SK-N-SH (cell line): Measurements from ENCODE around the gene SLC7A11. TPM values are rescaled to one million over a fixed set of nuclear protein-coding genes. Genes with fewer than 3 reads are reported as not detected.

Experiments
- CTCF ChIA-PET: fragments of 300-600, 350-600 bp; formaldehyde crosslinking; extraction: SDS; loops from one replicate; lab custom pipeline; 2021; lab: Yijun Ruan, JAX
- POLR2A ChIA-PET: fragments of 350-600 bp; sonication (Branson Sonifier 250); formaldehyde crosslinking; extraction: SDS; loops from one replicate; lab custom pipeline; 2020; ENCODE audit warnings: antibody characterized with exemption, inconsistent platforms; lab: Yijun Ruan, JAX
- DNase-seq: peaks from one replicate; pipeline ENCODE4 v3.0.0; 2012
- H2AFZ ChIP-seq: fragments of 200-600 bp; sonication (generic); 2 replicates; pipeline ENCODE4 v1.8.1; 2016; ENCODE audit warnings: antibody characterized with exemption, mild to moderate bottlenecking, low read depth
- H3F3A ChIP-seq: fragments of 200-600 bp; sonication (generic); replicated peaks from 2 replicates; pipeline ENCODE3; 2016; ENCODE audit warnings: antibody characterized with exemption, mild to moderate bottlenecking; ENCODE audit not compliant: insufficient read depth
- H3K27ac ChIP-seq, 2 experiments: fragments of 200-500 bp in 1 of 2; fragments of 200-600 bp in 1 of 2; sonication (Bioruptor generic) in 1 of 2; sonication (generic), shearing (Covaris generic) in 1 of 2; 2 replicates each; pipeline versions ENCODE4 v1.5.1 to v1.6.1; 2014 to 2016; ENCODE audit warnings: low read depth in 2 of 2, inconsistent platforms in 1 of 2, low read length in 1 of 2, mild to moderate bottlenecking in 1 of 2, mixed read lengths in 1 of 2
- H3K27me3 ChIP-seq: fragments of 200-600 bp; sonication (generic), shearing (Covaris generic); 2 replicates; pipeline ENCODE4 v1.6.1; 2016; ENCODE audit warnings: mixed run types; ENCODE audit not compliant: insufficient read depth
- H3K36me3 ChIP-seq, 2 experiments: fragments of 200-500 bp in 1 of 2; fragments of 200-600 bp in 1 of 2; sonication (Bioruptor generic) in 1 of 2; sonication (generic) in 1 of 2; replicated peaks in 1 of 2; 2 replicates each; pipeline versions ENCODE3 to v1.5.1; 2014 to 2016; ENCODE audit warnings: low read length in 1 of 2, mild to moderate bottlenecking in 1 of 2; ENCODE audit not compliant: insufficient read depth in 2 of 2, control insufficient read depth in 1 of 2
- H3K4me1 ChIP-seq, 2 experiments: fragments of 200-500 bp in 1 of 2; fragments of 200-600 bp in 1 of 2; sonication (Bioruptor generic) in 1 of 2; sonication (generic), shearing (Covaris generic) in 1 of 2; 2 replicates each; pipeline versions ENCODE4 v1.5.1 to v1.6.1; 2014 to 2016; ENCODE audit warnings: low read depth in 1 of 2, low read length in 1 of 2, mixed run types in 1 of 2; ENCODE audit not compliant: insufficient read depth in 2 of 2, control insufficient read depth in 1 of 2
- H3K4me2 ChIP-seq: fragments of 200-600 bp; sonication (generic), shearing (Covaris generic); 2 replicates; pipeline ENCODE4 v1.6.1; 2017; ENCODE audit warnings: mixed run types
- H3K4me3 ChIP-seq, 2 experiments: fragments of 200-500 bp in 1 of 2; fragments of 200-600 bp in 1 of 2; sonication (Bioruptor generic) in 1 of 2; sonication (generic), shearing (Covaris generic) in 1 of 2; 2 replicates each; pipeline versions ENCODE4 v1.5.1 to v1.8.1; 2014 to 2016; ENCODE audit warnings: low read depth in 2 of 2, inconsistent platforms in 1 of 2, low read length in 1 of 2, mild to moderate bottlenecking in 1 of 2, mixed read lengths in 1 of 2, moderate library complexity in 1 of 2
- H3K79me2 ChIP-seq: fragments of 200-600 bp; sonication (generic); 2 replicates; pipeline ENCODE4 v1.8.1; 2017; ENCODE audit warnings: mild to moderate bottlenecking; ENCODE audit not compliant: insufficient read depth
- H3K9ac ChIP-seq: fragments of 200-600 bp; sonication (generic); 2 replicates; pipeline ENCODE4 v1.6.1; 2017; ENCODE audit warnings: mixed run types
- H3K9me2 ChIP-seq: fragments of 200-600 bp; sonication (generic); 2 replicates; pipeline ENCODE4 v1.6.1; 2017; ENCODE audit warnings: mixed run types
- H3K9me3 ChIP-seq: fragments of 200-600 bp; sonication (generic); 2 replicates; pipeline ENCODE4 v1.6.1; 2017; ENCODE audit warnings: mixed run types, mild to moderate bottlenecking, moderate library complexity
- H4K20me1 ChIP-seq: fragments of 200-600 bp; sonication (generic); 2 replicates; pipeline ENCODE4 v1.6.1; 2017; ENCODE audit warnings: mild to moderate bottlenecking, mixed run types; ENCODE audit not compliant: insufficient read depth
- ELF1 ChIP-seq: IDR thresholded peaks from 2 replicates; pipeline ENCODE4 v1.4.0; 2012
- EZH2phosphoT487 ChIP-seq: fragments of 200-600 bp; sonication (generic); IDR thresholded peaks from 2 replicates; pipeline ENCODE4 v1.6.1; 2017; ENCODE audit warnings: low read depth, mixed run types, mild to moderate bottlenecking, antibody characterized with exemption, moderate library complexity, borderline replicate concordance
- GABPA ChIP-seq: IDR thresholded peaks from 2 replicates; pipeline ENCODE4 v1.4.0; 2012; ENCODE audit warnings: low read depth, mild to moderate bottlenecking
- POLR2AphosphoS5 ChIP-seq: IDR thresholded peaks from 2 replicates; pipeline ENCODE4 v1.6.1; 2012; ENCODE audit warnings: low read depth, low read length
- SIN3A ChIP-seq: IDR thresholded peaks from 2 replicates; pipeline ENCODE4 v1.6.1; 2012; ENCODE audit warnings: low read depth, mild to moderate bottlenecking, low read length, moderate library complexity, borderline replicate concordance
- WGBS: methylation state at CpG from one replicate; pipeline ENCODE4 v1.1.6; 2017; ENCODE audit warnings: low lambda C conversion rate; 5-methylcytosine and 5-hydroxymethylcytosine counted together
- polyA plus RNA-seq, 3 experiments: library from polyadenylated mRNA; depleted of rRNA; stranded (reverse); fragments of >200 nt; gene quantifications; 2 replicates each; pipeline ENCODE4 v1.2.3, GENCODE V29; 2012
- TF ChIP-seq, protein P1 (sequence below): IDR thresholded peaks from 2 replicates; pipeline ENCODE4 v1.4.0; 2012; ENCODE audit warnings: low read depth, borderline replicate concordance
- TF ChIP-seq, protein P2 (sequence below): IDR thresholded peaks from 2 replicates; pipeline ENCODE4 v1.6.1; 2012; ENCODE audit warnings: mild to moderate bottlenecking, low read depth, low read length, moderate library complexity

The SLC7A11 gene
- polyA plus RNA-seq, 1 of the 3 experiments (the other 2 are of a cell fraction) = 3.1 TPM

- TF ChIP-seq, protein P1, sequence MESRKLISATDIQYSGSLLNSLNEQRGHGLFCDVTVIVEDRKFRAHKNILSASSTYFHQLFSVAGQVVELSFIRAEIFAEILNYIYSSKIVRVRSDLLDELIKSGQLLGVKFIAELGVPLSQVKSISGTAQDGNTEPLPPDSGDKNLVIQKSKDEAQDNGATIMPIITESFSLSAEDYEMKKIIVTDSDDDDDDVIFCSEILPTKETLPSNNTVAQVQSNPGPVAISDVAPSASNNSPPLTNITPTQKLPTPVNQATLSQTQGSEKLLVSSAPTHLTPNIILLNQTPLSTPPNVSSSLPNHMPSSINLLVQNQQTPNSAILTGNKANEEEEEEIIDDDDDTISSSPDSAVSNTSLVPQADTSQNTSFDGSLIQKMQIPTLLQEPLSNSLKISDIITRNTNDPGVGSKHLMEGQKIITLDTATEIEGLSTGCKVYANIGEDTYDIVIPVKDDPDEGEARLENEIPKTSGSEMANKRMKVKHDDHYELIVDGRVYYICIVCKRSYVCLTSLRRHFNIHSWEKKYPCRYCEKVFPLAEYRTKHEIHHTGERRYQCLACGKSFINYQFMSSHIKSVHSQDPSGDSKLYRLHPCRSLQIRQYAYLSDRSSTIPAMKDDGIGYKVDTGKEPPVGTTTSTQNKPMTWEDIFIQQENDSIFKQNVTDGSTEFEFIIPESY = no peak
- TF ChIP-seq, protein P2, sequence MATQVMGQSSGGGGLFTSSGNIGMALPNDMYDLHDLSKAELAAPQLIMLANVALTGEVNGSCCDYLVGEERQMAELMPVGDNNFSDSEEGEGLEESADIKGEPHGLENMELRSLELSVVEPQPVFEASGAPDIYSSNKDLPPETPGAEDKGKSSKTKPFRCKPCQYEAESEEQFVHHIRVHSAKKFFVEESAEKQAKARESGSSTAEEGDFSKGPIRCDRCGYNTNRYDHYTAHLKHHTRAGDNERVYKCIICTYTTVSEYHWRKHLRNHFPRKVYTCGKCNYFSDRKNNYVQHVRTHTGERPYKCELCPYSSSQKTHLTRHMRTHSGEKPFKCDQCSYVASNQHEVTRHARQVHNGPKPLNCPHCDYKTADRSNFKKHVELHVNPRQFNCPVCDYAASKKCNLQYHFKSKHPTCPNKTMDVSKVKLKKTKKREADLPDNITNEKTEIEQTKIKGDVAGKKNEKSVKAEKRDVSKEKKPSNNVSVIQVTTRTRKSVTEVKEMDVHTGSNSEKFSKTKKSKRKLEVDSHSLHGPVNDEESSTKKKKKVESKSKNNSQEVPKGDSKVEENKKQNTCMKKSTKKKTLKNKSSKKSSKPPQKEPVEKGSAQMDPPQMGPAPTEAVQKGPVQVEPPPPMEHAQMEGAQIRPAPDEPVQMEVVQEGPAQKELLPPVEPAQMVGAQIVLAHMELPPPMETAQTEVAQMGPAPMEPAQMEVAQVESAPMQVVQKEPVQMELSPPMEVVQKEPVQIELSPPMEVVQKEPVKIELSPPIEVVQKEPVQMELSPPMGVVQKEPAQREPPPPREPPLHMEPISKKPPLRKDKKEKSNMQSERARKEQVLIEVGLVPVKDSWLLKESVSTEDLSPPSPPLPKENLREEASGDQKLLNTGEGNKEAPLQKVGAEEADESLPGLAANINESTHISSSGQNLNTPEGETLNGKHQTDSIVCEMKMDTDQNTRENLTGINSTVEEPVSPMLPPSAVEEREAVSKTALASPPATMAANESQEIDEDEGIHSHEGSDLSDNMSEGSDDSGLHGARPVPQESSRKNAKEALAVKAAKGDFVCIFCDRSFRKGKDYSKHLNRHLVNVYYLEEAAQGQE = no peak
- TF ChIP-seq ELF1 (no peak), POLR2AphosphoS5 (peak; percentile 19; the same call in 1 of the 2 replicates), SIN3A (no peak), EZH2phosphoT487 (no peak)
- TF ChIP-seq, all 33 proteins: peak for 10
Observed at GRCh38 chr4:138235419-138235952, 6.7 kb downstream of the SLC7A11 start (continued).

- CTCF ChIA-PET = no interaction called here
- Histone ChIP-seq H3K79me2 (peaks cover 19% of the 10 kb centered on the region), H3K36me3 (peaks cover 0 to 28% of the 10 kb centered on the region in 2 experiments), H3K27me3 (no peaks in the 10 kb centered on the region), H3K4me3 (no peak overlapping the region), H4K20me1 (no peaks in the 10 kb centered on the region), H3K4me2 (no peak overlapping the region), H3K9me3 (no peaks in the 10 kb centered on the region), H3K4me1 (peaks cover 7 to 21% of the 10 kb centered on the region in 2 experiments; a peak in 3 of 4 replicates), H3K9me2 (no peaks in the 10 kb centered on the region), H3K9ac (no peak overlapping the region), H3F3A (peaks cover 33% of the 10 kb centered on the region), H2AFZ (no peak overlapping the region), H3K27ac (peak overlapping the region in 1 of 2 experiments; percentile 92; a peak in 2 of 4 replicates)
- POLR2A ChIA-PET = no interaction called here
- DNase-seq = no peak
- no peak for TF ChIP-seq GABPA
- TF ChIP-seq SIN3A = no peak
- WGBS = 96% methylated on average over 1 of the region's 1 CpG
Observed at GRCh38 chr4:138234248-138234647, 7.9 kb downstream of the SLC7A11 start.
